GM12872 (cell line): Measurements from ENCODE around the gene KIF17.

Source experiments
- CTCF ChIP-seq: IDR thresholded peaks from 3 replicates; pipeline ENCODE4 v1.5.1; 2011; ENCODE audit warnings: low read depth, mild to moderate bottlenecking, low read length, moderate library complexity; ENCODE audit not compliant: insufficient read depth

Gene KIF17

GRCh38 chr1:20686883-20687725 is 30.7 kb downstream of the KIF17 start:
- no peak for TF ChIP-seq CTCF

GRCh38 chr1:20685741-20686140 is 32.1 kb downstream of the KIF17 start:
- TF ChIP-seq CTCF = no peak

GRCh38 chr1:20685099-20685662 is 32.6 kb downstream of the KIF17 start:
- no peak for TF ChIP-seq CTCF

- TF ChIP-seq CTCF = no peak
Measured at GRCh38 chr1:20684651-20685050, 33.2 kb downstream of the KIF17 start.

GRCh38 chr1:20684050-20684620 is 33.7 kb downstream of the KIF17 start:
- no peak for TF ChIP-seq CTCF

GRCh38 chr1:20683614-20684013 is 34.2 kb downstream of the KIF17 start:
- no peak for TF ChIP-seq CTCF

GRCh38 chr1:20682571-20683236 is 35.1 kb downstream of the KIF17 start:
- TF ChIP-seq CTCF = no peak
